K562 (cell line): ENCODE data around the gene ULBP1. TPM values are rescaled to one million over a fixed set of nuclear protein-coding genes. Genes with fewer than 3 reads are reported as not detected.

Experiments used
- ESRRA ChIP-seq: fragments of 450-650 bp; IDR thresholded peaks from 2 replicates; pipeline ENCODE4 v1.6.1; 2014; ENCODE audit warnings: low read depth, mild to moderate bottlenecking, moderate library complexity, borderline replicate concordance
- HMG20B ChIP-seq: fragments of 250-450 bp; sonication (Bioruptor Pico); IDR thresholded peaks from 2 replicates; pipeline ENCODE4 v1.5.0; 2021; ENCODE audit warnings: mild to moderate bottlenecking
- MTA3 ChIP-seq: fragments of 450-650 bp; formaldehyde crosslinking; IDR thresholded peaks from 2 replicates; pipeline ENCODE4 v1.6.1; 2017; ENCODE audit warnings: mild to moderate bottlenecking, borderline replicate concordance
- NFIC ChIP-seq: fragments of 450-650 bp; IDR thresholded peaks from 2 replicates; pipeline ENCODE4 v1.6.1; 2017; ENCODE audit warnings: mild to moderate bottlenecking, inconsistent platforms
- PHB ChIP-seq: fragments of 250-450 bp; sonication (Bioruptor Pico); IDR thresholded peaks from 2 replicates; pipeline ENCODE4 v1.5.0; 2021
- RBM14 ChIP-seq: fragments of 200-400 bp; formaldehyde crosslinking; IDR thresholded peaks from 2 replicates; pipeline ENCODE4 v1.6.1; 2018; ENCODE audit warnings: low read depth, mild to moderate bottlenecking, low read length, moderate library complexity, borderline replicate concordance; ENCODE audit not compliant: insufficient read depth
- RCOR1 ChIP-seq, 2 experiments: IDR thresholded peaks; 2 replicates each; pipeline ENCODE4 v1.6.1; 2012; ENCODE audit warnings: low read depth in 2 of 2, low read length in 2 of 2, borderline replicate concordance in 1 of 2, improper control_type of control experiment in 1 of 2
- SNRNP70 ChIP-seq: fragments of 200-400 bp; formaldehyde crosslinking; optimal IDR thresholded peaks from 2 replicates; pipeline ENCODE3; 2017; ENCODE audit warnings: low read depth, low read length
- SP1 ChIP-seq: sonication (generic); formaldehyde crosslinking; IDR thresholded peaks from 2 replicates; pipeline ENCODE4 v1.8.1; 2022; ENCODE audit warnings: mild to moderate bottlenecking, missing genetic modification reagents
- TAF1 ChIP-seq: IDR thresholded peaks from 2 replicates; pipeline ENCODE4 v1.6.1; 2011; ENCODE audit warnings: mild to moderate bottlenecking, low read length, moderate library complexity; ENCODE audit not compliant: insufficient read depth, control insufficient read depth, severe bottlenecking; ENCODE audit errors: extremely low read depth
- THRAP3 ChIP-seq: fragments of 450-650 bp; IDR thresholded peaks from 2 replicates; pipeline ENCODE4 v1.6.1; 2016; ENCODE audit warnings: mild to moderate bottlenecking, inconsistent platforms, borderline replicate concordance
- ZC3H11A ChIP-seq: IDR thresholded peaks from 2 replicates; pipeline ENCODE4 v1.6.1; 2012; ENCODE audit warnings: low read depth, low read length, improper control_type of control experiment
- ZC3H4 ChIP-seq: sonication (generic); formaldehyde crosslinking; IDR thresholded peaks from 2 replicates; pipeline ENCODE4 v1.9.0; 2021; ENCODE audit warnings: missing genetic modification reagents, borderline replicate concordance
- ZNF561 ChIP-seq: fragments of 450-650 bp; formaldehyde crosslinking; conservative IDR thresholded peaks from 2 replicates; pipeline ENCODE4 v1.4.0; 2020; ENCODE audit warnings: mild to moderate bottlenecking, moderate library complexity
- polyA plus RNA-seq, 8 experiments: library from polyadenylated mRNA; depleted of rRNA in 4 of 8; stranded (reverse) in 5 of 8; unstranded in 3 of 8; fragments of >200 nt; fragmentation: Nextera tagmentation in 2 of 8; fragmentation: Illumina TruSeq in 1 of 8; extraction: Ambion mirVana in 2 of 8; extraction: Trizol in 1 of 8; gene quantifications; 2 replicates each; pipeline versions ENCODE4 v1.2.1 to v1.2.3, GENCODE V29; 2011 to 2014; ENCODE audit warnings: inconsistent platforms in 1 of 8, missing spikeins in 1 of 8
- total RNA-seq, 7 experiments: library from RNA; depleted of rRNA in 6 of 7; stranded (reverse); fragments of >200 nt in 6 of 7; fragmentation: Illumina TruSeq in 2 of 7; extraction: Trizol in 2 of 7; gene quantifications; 2 replicates each; pipeline versions ENCODE4 v1.2.1 to v1.2.3, GENCODE V29; 2011 to 2021; ENCODE audit warnings: low replicate concordance in 1 of 7
- TF ChIP-seq, protein P1 (sequence below), 2 experiments: fragments of 450-650 bp; formaldehyde crosslinking in 1 of 2; IDR thresholded peaks; 2 replicates each; pipeline versions ENCODE4 v1.4.0 to v1.6.1; 2014 to 2020; ENCODE audit warnings: mild to moderate bottlenecking in 2 of 2, borderline replicate concordance in 1 of 2, low read depth in 1 of 2

The ULBP1 gene
- total and polyA plus RNA-seq, 9 of the 15 experiments (the other 6 are each of a cell fraction or from before 2014, with no cell fraction given): 0.33 to 6.0 (median 2.5) TPM

DNA sequence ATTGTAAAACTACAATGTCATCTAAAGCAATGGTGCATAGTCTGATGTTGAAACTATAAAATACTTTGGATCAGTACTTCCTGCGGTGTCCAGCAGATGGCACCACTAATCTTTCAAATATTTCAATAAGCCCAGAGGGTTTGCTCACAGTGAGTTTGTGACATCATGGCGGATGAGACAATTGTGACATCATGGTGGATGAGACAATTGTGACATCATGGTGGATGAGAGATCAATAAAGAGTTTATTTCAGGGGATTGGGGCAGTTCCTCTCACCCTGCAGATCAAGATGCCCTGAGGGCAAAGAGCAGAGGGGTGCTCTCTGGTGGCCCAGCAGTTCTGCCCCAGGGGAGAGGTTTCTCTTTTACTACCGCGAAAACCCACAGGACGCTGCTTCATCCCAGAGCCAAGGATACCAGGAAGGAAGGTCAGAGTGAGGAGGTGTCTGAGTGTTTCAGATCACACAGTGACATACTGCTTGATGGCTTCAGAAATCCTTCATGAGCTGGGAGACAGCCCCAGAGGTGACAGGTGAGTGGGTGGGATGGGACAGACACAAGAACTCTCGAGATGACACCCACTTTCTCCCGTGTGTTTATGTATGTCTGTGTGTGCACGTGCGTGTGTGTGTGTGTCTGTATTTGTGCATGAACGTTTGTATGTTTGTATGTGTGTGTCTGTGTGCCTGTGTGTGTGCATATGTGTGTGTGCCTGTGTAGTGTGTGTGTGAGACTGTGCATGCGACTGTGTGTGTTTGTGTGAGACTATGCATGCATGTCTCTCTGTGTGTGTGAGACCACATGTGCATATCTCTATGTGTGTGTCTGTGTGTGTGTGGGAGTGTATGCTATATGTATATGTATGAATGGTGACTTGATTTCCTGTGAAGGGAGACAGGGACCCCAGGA is 29.2 kb upstream of the ULBP1 start (continued):
- TF ChIP-seq, protein P1, sequence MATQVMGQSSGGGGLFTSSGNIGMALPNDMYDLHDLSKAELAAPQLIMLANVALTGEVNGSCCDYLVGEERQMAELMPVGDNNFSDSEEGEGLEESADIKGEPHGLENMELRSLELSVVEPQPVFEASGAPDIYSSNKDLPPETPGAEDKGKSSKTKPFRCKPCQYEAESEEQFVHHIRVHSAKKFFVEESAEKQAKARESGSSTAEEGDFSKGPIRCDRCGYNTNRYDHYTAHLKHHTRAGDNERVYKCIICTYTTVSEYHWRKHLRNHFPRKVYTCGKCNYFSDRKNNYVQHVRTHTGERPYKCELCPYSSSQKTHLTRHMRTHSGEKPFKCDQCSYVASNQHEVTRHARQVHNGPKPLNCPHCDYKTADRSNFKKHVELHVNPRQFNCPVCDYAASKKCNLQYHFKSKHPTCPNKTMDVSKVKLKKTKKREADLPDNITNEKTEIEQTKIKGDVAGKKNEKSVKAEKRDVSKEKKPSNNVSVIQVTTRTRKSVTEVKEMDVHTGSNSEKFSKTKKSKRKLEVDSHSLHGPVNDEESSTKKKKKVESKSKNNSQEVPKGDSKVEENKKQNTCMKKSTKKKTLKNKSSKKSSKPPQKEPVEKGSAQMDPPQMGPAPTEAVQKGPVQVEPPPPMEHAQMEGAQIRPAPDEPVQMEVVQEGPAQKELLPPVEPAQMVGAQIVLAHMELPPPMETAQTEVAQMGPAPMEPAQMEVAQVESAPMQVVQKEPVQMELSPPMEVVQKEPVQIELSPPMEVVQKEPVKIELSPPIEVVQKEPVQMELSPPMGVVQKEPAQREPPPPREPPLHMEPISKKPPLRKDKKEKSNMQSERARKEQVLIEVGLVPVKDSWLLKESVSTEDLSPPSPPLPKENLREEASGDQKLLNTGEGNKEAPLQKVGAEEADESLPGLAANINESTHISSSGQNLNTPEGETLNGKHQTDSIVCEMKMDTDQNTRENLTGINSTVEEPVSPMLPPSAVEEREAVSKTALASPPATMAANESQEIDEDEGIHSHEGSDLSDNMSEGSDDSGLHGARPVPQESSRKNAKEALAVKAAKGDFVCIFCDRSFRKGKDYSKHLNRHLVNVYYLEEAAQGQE (IDR thresholded peaks at IDR 0.05; ENCODE audit: borderline replicate concordance): peak; percentile 90
- TF ChIP-seq, protein P1 (CRISPR knock-in tag; IDR thresholded peaks at IDR 0.05; ENCODE audit: low read depth): no peak
- peak; percentile 74 for TF ChIP-seq ESRRA
- no peak for TF ChIP-seq NFIC
- TF ChIP-seq PHB (CRISPR knock-in tag): no peak
- TF ChIP-seq RBM14: no peak
- no peak for TF ChIP-seq HMG20B (CRISPR knock-in tag)
- TF ChIP-seq TAF1: no peak
- peak in 1 of 2 experiments; percentile 76; a peak in 2 of 4 replicates for TF ChIP-seq RCOR1 (IDR thresholded peaks at IDR 0.05; ENCODE audit: borderline replicate concordance in 1 of 2, low read depth in 2 of 2, low read length in 2 of 2)
- TF ChIP-seq ZNF561 (CRISPR knock-in tag): no peak
- no peak for TF ChIP-seq ZC3H4 (CRISPR knock-in tag)
- peak; percentile 99 for TF ChIP-seq MTA3
- peak; percentile 58 for TF ChIP-seq SP1 (CRISPR knock-in tag)
- no peak for TF ChIP-seq THRAP3
- TF ChIP-seq ZC3H11A: peak; percentile 86; the same call in 1 of the 2 replicates
- no peak for TF ChIP-seq SNRNP70
